Parathyroid adenoma (tissue), 2 donors: ENCODE results near the gene NDUFB3.
"Not testable (repeated sequence)": the region's sequence is repeated elsewhere in the genome, so short reads cannot be mapped to it uniquely, and the experiment has no call there.

Experiments
- H2AFZ ChIP-seq: fragments of 300-600 bp; sonication (generic); one replicate; pipeline ENCODE4 v1.7.0; 2017; ENCODE audit warnings: antibody characterized with exemption, mild to moderate bottlenecking
- H3K27ac ChIP-seq: fragments of 300-600 bp; sonication (generic); one replicate; pipeline ENCODE4 v1.7.0; 2017
- H3K27me3 ChIP-seq: fragments of 300-600 bp; sonication (generic); one replicate; pipeline ENCODE4 v1.7.0; 2017; ENCODE audit warnings: low read length; ENCODE audit not compliant: control insufficient read depth, insufficient read depth
- H3K36me3 ChIP-seq: fragments of 300-600 bp; sonication (generic); one replicate; pipeline ENCODE4 v1.7.0; 2017; ENCODE audit warnings: low read length; ENCODE audit not compliant: control insufficient read depth, insufficient read depth
- H3K4me1 ChIP-seq: fragments of 300-600 bp; sonication (generic); one replicate; pipeline ENCODE4 v1.7.0; 2017; ENCODE audit warnings: control low read depth
- H3K4me2 ChIP-seq: fragments of 300-600 bp; sonication (generic); one replicate; pipeline ENCODE4 v1.7.0; 2017; ENCODE audit warnings: low read length
- H3K4me3 ChIP-seq: fragments of 300-600 bp; sonication (generic); one replicate; pipeline ENCODE4 v1.7.0; 2017; ENCODE audit warnings: low read depth, low read length
- H3K79me2 ChIP-seq: fragments of 300-600 bp; sonication (generic); one replicate; pipeline ENCODE4 v1.7.0; 2017; ENCODE audit warnings: control low read depth
- H3K9ac ChIP-seq: fragments of 300-600 bp; sonication (generic); one replicate; pipeline ENCODE4 v1.7.0; 2017; ENCODE audit warnings: mild to moderate bottlenecking
- H3K9me3 ChIP-seq: fragments of 300-600 bp; sonication (generic); one replicate; pipeline ENCODE4 v1.7.0; 2017; ENCODE audit warnings: low read length; ENCODE audit not compliant: control insufficient read depth
- CTCF ChIP-seq: fragments of 300-600 bp; sonication (generic); IDR thresholded peaks from one replicate; pipeline ENCODE4 v1.7.0; 2017; ENCODE audit warnings: antibody characterized with exemption, mild to moderate bottlenecking
- donor health status: primary hyperparathyroidism.

Gene NDUFB3

GRCh38 chr2:201117735-201118094 lies 45.9 kb downstream of the NDUFB3 start:
- not testable (repeated sequence) for H3K36me3 ChIP-seq, H3K27me3 ChIP-seq, H3K9me3 ChIP-seq, H3K4me1 ChIP-seq, H3K79me2 ChIP-seq, H3K9ac ChIP-seq
- Histone ChIP-seq H3K4me3 (peak overlapping the region; percentile 60), H3K27ac (peak overlapping the region; percentile 88), H3K4me2 (peak overlapping the region; percentile 75), H2AFZ (peak overlapping the region; percentile 64)
- peak; percentile 0 for TF ChIP-seq CTCF

GRCh38 chr2:201118121-201118960 lies 46.5 kb downstream of the NDUFB3 start:
- Histone ChIP-seq H3K9me3 (no peaks in the 10 kb centered on the region), H3K79me2 (peaks cover 8% of the 10 kb centered on the region), H3K4me2 (peak overlapping the region; percentile 75), H3K27me3 (no peaks in the 10 kb centered on the region), H3K36me3 (no peaks in the 10 kb centered on the region), H2AFZ (peak overlapping the region; percentile 64), H3K4me3 (peak overlapping the region; percentile 60), H3K4me1 (no peaks in the 10 kb centered on the region), H3K27ac (peak overlapping the region; percentile 88), H3K9ac (no peak overlapping the region)
- peak; percentile 35 for TF ChIP-seq CTCF

- Histone ChIP-seq H2AFZ (peak overlapping the region; percentile 64), H3K4me1 (peaks cover 6% of the 10 kb centered on the region), H3K36me3 (no peaks in the 10 kb centered on the region), H3K79me2 (peaks cover 8% of the 10 kb centered on the region), H3K27ac (peak overlapping the region; percentile 88), H3K27me3 (no peaks in the 10 kb centered on the region), H3K9me3 (no peaks in the 10 kb centered on the region), H3K4me3 (peak overlapping the region; percentile 60), H3K9ac (no peak overlapping the region), H3K4me2 (peak overlapping the region; percentile 75)
- TF ChIP-seq CTCF, result no peak
Observed at GRCh38 chr2:201118961-201119854, 47.4 kb downstream of the NDUFB3 start.

- Histone ChIP-seq H3K79me2 (peaks cover 13% of the 10 kb centered on the region), H3K36me3 (no peaks in the 10 kb centered on the region), H3K9ac (no peak overlapping the region), H3K27ac (peak overlapping the region; percentile 21), H3K9me3 (no peaks in the 10 kb centered on the region), H3K27me3 (no peaks in the 10 kb centered on the region), H3K4me3 (no peak overlapping the region), H3K4me2 (no peak overlapping the region), H3K4me1 (peaks cover 23% of the 10 kb centered on the region), H2AFZ (no peak overlapping the region)
- no peak for TF ChIP-seq CTCF
Observed at GRCh38 chr2:201122276-201122675, 50.5 kb downstream of the NDUFB3 start.
